ENCODE measurements around the gene LYPD8. TPM values are rescaled to one million over a fixed set of nuclear protein-coding genes. Genes with fewer than 3 reads are reported as not detected.
A peak's percentile ranks its signal among the peaks of the same experiment; 100 is the strongest.

LYPD8 gene
- total RNA-seq, 4 donors from 2014 or later, result 21.9 to 719 (median 565) TPM

- no peak for DNase-seq
- Histone ChIP-seq H3K36me3 (no peaks in the 10 kb centered on the region), H3K9me3 (peaks cover under 1 to 1% of the 10 kb centered on the region in 2 donors), H3K4me1 (peaks cover 0 to 18% (median 0%) of the 10 kb centered on the region in 4 donors), H3K4me3 (no peak overlapping the region), H3K27ac (no peak overlapping the region), H3K27me3 (no peaks in the 10 kb centered on the region)
- in situ Hi-C loops (cut with MboI; ENCODE audit: low pct_ligation_motif_present in 1 of 4, low pct_unique_long_range_greater_than_20kb in 1 of 4, low sequenced_read_pairs in 3 of 4) (no loop called here), intact Hi-C loops (cut with DNase I; ENCODE audit: low total_unique reads) (no loop called here)
- WGBS, 2 donors (ENCODE audit: low coverage in 1 of 2), result 80% methylated on average over 1 to 3 of the region's 3 CpGs
- TF ChIP-seq EP300 (IDR thresholded peaks at IDR 0.05; ENCODE audit: low read depth) (no peak), CTCF (IDR thresholded peaks at IDR 0.05) (no peak), POLR2AphosphoS5 (IDR thresholded peaks at IDR 0.05) (no peak), POLR2A (IDR thresholded peaks at IDR 0.05) (no peak)
Measured at GRCh38 chr1:248786156-248786555, 30.6 kb upstream of the LYPD8 start.

GRCh38 chr1:248783367-248783766, 27.8 kb upstream of the LYPD8 start:
- TF ChIP-seq EP300 (IDR thresholded peaks at IDR 0.05; ENCODE audit: low read depth) (no peak), POLR2A (IDR thresholded peaks at IDR 0.05) (no peak), CTCF (IDR thresholded peaks at IDR 0.05) (no peak), POLR2AphosphoS5 (IDR thresholded peaks at IDR 0.05) (no peak)
- intact Hi-C loops (cut with DNase I; ENCODE audit: low total_unique reads) (no loop called here), in situ Hi-C loops (cut with MboI; ENCODE audit: low pct_ligation_motif_present in 1 of 4, low pct_unique_long_range_greater_than_20kb in 1 of 4, low sequenced_read_pairs in 3 of 4) (no loop called here)
- Histone ChIP-seq H3K36me3 (no peaks in the 10 kb centered on the region), H3K4me1 (peaks cover 0 to 11% (median 0%) of the 10 kb centered on the region in 4 donors), H3K27me3 (no peaks in the 10 kb centered on the region), H3K4me3 (no peak overlapping the region), H3K27ac (no peak overlapping the region), H3K9me3 (peaks cover 5 to 9% of the 10 kb centered on the region in 2 donors)
- 33 to 46% methylated on average over 2 to 3 of the region's 3 CpGs for WGBS, 2 donors (ENCODE audit: low coverage in 1 of 2)
- DNase-seq, result no peak

- intact Hi-C loops (cut with DNase I; ENCODE audit: low total_unique reads), result no loop called here
- Histone ChIP-seq H3K27me3 (no peaks in the 10 kb centered on the region), H3K9me3 (peaks cover 5 to 9% of the 10 kb centered on the region in 2 donors), H3K27ac (no peak overlapping the region), H3K4me3 (no peak overlapping the region), H3K4me1 (peaks cover 0 to 6% (median 0%) of the 10 kb centered on the region in 4 donors), H3K36me3 (no peaks in the 10 kb centered on the region)
- WGBS, 2 donors (ENCODE audit: low coverage in 1 of 2), result 86 to 87% methylated on average over 4 to 16 of the region's 16 CpGs
- in situ Hi-C loops (cut with MboI; ENCODE audit: low pct_ligation_motif_present in 1 of 4, low pct_unique_long_range_greater_than_20kb in 1 of 4, low sequenced_read_pairs in 3 of 4), result no loop called here
- no peak for DNase-seq
- no peak for TF ChIP-seq EP300 (IDR thresholded peaks at IDR 0.05; ENCODE audit: low read depth)
- TF ChIP-seq POLR2AphosphoS5 (IDR thresholded peaks at IDR 0.05), result peak in 1 of 3 donors; percentile 11
Measured at GRCh38 chr1:248782416-248783141, 27.0 kb upstream of the LYPD8 start.

DNA sequence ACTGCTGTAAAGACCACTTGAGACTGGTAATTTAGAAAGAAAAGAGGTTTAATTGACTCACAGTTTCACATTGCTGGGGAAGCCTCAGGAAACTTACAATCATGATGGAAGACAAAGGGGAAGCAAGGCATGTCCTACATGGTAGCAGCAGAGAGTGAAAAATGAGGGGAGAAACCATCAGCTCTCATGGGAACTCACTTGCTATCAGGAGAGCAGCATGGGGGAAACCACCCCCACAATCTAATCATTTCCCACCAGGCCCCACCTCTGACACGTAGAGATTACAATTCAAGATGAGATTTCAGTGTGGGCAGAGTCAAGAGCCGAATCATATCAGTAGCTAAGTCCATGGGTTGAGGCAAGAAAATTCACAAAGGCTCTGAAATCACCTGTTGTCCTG, 23.8 kb upstream of the LYPD8 start:
- intact Hi-C loops (cut with DNase I; ENCODE audit: low total_unique reads) (no loop called here), in situ Hi-C loops (cut with MboI; ENCODE audit: low pct_ligation_motif_present in 1 of 4, low pct_unique_long_range_greater_than_20kb in 1 of 4, low sequenced_read_pairs in 3 of 4) (no loop called here)
- Histone ChIP-seq H3K4me3 (no peak overlapping the region), H3K27me3 (no peaks in the 10 kb centered on the region), H3K36me3 (no peaks in the 10 kb centered on the region), H3K9me3 (peaks cover 9 to 12% of the 10 kb centered on the region in 2 donors), H3K27ac (no peak overlapping the region), H3K4me1 (peaks cover 0 to 6% (median 0%) of the 10 kb centered on the region in 4 donors)
- TF ChIP-seq POLR2AphosphoS5 (IDR thresholded peaks at IDR 0.05) (no peak), EP300 (IDR thresholded peaks at IDR 0.05; ENCODE audit: low read depth) (no peak), POLR2A (IDR thresholded peaks at IDR 0.05) (no peak), CTCF (IDR thresholded peaks at IDR 0.05) (no peak)
- WGBS, 2 donors (ENCODE audit: low coverage in 1 of 2), result 59 to 63% methylated on average over 2 of the region's 2 CpGs
- no peak for DNase-seq

Measured in transverse colon (tissue), 4 donors.